ENCODE measurements around the gene SNAP47.

The SNAP47 gene

DNA sequence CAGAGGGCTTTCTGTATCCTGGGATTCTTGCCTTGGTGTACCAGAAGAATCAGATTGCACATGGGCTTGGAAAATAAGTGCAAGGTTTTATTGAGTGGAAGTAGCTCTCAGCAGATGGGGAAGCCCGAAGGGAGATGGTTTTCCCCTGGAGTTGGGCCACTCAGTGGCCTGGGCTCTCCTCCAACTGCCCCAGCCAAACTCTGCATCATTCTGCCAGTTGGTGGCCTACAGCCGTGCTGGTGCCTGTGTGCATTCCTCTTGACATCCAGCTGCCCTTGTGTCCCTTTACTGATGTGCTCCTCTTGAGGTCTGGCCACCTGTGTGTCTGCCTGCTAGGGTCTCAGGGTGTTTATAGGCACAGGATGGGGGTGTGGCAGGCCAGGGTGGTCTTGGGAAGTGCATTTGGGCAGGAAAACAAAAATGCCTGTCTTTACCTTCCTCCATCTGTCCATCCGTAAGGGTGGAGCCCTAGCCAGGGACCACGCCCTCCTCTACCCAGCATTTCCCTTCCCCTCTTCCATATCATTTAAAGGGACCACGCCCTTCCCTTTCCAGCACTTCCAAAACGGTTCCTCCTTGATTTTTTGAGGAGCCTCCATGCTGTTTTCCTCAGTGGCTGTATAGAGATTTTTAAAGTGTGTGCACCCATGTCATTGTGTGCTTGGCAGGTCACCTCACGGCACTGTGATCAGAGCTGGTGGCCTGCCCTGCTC lies 18.9 kb downstream of the SNAP47 start:
- DNase-seq = no peak

DNA sequence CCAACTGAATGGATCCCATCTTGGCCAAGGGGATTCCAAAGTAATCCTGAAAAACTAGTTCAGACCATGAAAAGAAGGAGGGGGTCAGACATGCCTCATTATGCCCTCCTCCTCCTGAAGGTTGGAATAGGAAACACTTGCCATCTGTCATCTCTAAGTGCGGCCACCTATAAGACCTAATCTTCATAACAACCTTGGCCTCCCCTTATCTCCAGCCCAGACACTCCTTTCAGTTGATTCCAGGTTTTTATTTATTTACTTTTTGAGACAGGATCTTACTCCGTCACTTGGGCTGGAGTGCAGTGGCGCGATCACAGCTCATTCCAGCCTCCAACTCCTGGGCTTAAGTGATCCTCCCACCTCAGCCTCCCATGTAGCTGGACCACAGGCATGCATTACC lies 19.7 kb downstream of the SNAP47 start:
- DNase-seq = no peak

DNA sequence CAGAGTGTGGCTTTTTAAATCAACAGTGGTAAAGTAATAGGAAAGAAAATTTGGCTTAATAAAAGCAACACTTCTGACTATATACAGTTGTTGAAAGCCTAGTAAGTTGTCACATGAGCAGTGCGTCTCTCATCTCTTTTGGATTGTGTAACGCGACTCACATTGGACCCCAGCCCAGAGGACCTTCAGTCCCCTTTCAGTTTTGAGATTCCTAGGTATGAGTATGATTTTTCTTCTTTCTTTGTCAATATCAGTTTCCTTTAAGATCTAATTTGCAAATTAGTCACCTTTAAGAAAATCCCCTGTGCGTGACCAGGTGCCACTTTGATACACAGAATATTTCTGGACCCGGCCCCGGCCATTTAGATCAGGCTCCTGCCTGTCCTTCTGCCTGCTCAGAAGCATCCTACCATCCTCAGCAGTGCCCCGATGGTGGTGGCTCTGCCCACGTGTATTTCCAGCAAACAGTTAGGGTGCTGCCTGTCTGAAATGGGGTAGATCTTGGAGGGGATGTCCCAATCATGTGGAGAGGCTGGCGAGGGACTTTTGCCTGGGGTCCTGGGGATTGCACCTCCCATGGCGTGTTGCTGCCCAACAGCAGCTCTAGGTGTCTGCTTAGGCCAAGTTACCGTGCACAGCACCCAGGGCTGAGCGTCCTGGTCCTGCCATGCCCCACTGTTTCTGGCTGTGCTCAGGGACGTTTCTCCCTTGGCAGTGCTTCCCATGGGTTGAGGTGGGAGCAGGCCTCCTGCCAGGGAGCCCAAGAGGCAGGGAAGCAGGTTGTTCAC lies 21.1 kb downstream of the SNAP47 start:
- DNase-seq = no peak

DNA sequence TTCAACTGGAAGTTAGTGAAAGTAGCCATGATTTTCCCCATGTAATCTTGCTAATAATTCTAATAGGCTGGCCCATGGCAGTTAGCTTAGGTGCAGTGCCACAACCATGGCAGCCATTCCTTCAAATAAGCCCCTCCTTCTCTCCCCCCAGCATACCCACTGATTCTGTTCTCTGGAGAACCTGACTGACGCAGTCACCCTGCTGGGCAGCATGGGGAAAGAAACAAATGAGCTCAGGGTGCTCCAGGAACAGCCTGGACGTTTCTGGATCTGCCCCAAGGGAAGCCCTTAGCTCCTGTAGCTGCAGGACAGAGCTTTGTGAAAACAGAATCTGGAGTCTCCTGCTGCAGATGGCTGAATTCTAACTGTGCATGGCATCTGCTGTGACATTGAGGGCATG lies 22.5 kb downstream of the SNAP47 start:
- no peak for DNase-seq

- no peak for DNase-seq
Observed at GRCh38 chr1:227758366-227758765, 23.1 kb downstream of the SNAP47 start.

DNA sequence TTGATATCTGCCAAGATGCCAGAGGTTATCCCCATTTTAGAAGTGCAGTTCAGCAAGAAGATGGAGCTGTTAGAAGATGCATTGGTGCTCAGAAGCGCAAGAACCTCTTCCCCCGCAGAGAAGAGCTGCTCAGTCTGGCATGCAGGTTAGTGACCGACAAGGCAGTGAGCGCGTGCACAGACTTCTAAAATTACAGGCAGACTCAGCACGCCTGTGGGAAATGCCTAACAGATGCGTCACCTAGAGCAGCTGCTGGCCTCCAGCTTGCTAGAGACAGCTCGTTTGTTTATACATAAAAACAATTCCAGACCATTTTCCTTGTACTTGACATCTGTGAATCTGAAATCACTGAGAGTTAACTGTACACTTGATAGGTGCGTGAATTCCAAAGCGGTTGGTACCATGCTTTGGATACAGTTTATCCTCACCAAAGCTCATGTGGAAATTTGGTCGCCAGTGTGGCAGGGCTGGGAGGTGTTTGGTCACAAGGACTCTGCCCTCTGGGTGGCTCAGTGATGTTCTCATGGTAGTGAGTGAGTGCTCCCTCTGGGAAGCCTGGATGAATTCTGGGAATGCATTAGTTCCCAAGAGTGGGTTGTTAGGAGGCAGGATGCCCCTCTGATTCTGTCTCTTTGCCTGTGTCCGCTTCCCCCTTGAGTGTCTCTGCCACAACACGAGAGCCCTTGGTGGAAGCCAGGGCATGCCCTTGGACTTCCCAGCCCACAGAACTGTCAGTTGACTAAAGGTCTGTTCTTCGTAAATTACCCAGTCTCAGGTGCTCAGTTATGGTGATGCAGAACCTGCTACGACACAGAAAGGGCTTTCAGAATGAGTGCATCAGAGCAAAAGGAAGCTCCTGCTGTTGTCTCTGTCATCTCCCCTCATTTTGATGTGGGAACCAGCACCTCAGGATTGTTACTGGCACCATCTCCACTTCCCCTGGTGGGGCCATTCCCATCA lies 24.4 kb downstream of the SNAP47 start:
- DNase-seq = peak; percentile 37 to 75

DNA sequence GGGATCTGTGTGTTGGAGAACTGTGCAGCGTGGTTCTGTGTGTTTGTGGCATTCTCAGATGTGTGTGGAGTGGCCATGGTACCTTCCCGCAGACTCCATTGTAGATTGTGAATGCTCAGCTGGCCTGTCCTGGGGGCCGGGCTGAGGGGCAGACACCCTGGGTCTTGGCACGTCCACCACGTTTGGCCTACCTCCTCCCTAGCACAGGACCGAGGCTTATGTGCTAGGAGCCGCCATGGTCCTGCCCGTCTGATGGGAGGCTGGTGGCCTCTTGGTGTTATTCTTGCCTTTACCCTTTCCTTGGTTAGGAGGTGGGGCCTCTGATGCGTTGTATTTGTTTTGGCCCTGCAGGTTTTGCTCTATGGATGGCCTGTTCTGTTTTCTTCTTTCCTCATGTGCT lies 25.1 kb downstream of the SNAP47 start:
- no peak for DNase-seq

- DNase-seq = no peak
Observed at GRCh38 chr1:227761621-227762230, 26.5 kb downstream of the SNAP47 start.

GRCh38 chr1:227762231-227762911 lies 27.1 kb downstream of the SNAP47 start:
- peak; percentile 36 to 46 for DNase-seq

DNA sequence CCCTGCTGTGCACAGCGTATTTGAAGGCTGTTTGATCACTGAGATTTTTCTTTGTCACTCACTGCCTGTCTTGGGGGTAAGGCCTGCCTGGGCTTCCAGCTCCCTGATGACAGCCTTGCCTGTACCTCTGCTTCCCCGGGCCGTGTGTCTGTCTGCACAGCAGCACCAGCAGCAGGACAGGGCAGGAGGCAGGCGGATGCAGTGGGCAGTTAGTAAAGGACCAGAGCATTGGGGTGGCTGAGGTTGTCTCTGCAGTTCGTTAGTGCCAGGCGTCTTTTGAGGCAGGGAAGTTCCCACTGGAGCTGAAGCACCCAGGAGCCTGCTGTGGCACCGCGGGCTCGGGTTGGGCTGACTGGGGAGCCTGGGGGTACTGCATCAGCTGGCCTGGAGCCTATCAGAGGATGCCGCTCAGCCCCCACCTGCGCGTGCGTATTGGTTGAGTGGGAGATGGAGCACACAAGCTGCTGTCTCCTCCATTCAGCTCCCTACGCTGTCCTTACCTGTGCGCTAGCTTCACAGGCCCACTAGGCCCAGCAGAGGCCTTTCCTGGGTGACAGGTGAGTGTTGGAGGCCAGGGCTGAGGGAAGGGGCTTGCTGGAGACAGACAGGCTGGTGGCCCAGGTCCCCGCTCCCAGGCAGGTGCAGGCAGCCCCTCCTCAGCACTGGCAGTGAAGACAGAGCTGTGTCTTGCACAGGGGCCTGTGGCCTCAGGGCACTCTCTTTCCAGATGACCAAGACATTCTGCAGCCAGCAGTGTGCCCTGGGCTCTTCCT lies 28.2 kb downstream of the SNAP47 start:
- no peak for DNase-seq

DNA sequence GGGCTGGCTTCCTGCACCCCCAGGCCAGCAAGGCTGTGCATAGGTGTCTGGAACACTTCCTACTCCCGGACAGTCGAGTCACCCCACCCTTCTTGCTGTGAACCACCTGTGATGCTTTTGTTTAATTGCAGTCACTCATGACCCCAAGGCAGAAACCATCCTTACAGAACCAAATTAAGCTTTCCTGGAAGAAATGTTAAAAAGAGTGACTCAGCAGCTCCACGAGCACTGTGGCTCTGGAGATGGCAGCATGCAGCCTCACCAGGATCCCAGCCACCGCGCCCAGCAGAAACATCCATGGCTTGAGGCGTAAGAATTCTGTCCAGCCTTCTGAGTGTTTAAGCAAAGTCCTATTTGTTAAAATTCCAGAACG lies 28.8 kb downstream of the SNAP47 start:
- no peak for DNase-seq

GRCh38 chr1:227765261-227766014 lies 30.2 kb downstream of the SNAP47 start:
- DNase-seq = no peak

DNA sequence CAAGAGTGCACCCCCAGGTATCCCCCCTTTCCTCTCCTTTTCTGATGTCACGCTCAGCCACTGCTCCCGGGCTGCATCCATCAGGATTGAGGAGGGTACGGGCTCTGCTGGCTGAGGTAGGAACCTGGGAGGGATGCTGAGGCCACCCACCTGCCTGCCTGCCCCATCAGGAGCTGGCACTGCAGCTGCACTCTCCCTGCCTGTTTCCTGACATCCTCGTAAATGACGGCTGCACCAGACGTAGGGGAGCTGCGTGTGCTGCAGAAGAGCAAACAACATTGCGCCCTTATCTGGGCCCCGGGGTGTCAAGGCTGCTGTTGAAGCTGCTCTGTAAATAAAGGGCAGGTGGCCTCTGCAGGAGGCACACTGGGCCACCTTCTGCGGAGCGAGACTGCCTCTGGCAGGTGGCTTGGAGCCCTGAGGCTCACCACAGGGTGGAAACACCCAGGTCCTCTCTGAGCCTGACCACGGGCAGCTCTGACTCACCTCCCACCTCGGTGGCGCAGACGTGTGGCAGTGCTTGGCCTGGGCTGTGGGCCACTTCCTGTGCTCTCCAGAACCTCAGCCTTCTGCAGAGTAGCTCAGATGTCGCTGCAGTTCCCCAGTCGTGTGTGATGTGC lies 30.9 kb downstream of the SNAP47 start:
- DNase-seq = no peak

DNA sequence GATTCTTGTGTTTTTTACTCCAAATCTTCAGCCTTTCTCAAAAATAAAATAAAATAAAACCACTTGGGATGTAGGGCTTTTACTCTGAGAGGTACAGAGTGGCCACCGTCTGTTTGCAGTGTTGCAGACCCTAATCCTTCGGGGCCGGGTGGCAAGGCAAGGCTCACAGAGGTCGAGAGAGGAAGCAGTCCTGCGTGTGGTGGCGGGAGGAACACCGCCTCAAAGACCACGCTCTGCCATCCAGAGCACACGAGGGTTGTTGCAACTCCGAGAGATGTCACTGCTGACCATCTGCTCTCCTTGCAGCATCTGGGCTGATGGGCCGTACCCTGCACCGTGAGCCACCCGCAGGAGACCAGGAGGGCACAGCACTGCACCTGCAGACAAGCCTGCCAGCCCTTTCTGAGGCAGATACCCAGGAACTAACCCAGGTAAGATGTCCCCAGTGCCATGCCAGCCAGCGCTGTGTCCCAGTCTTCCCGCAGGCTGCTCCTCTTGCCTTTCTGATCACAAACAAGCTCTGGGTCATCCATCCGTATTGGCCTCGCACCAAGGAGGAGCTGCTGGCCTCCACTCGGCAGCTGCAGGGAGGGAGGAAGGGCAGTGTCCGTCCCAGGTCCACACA lies 31.5 kb downstream of the SNAP47 start:
- DNase-seq = no peak

- DNase-seq = no peak
Observed at GRCh38 chr1:227767401-227768124, 32.3 kb downstream of the SNAP47 start.

DNA sequence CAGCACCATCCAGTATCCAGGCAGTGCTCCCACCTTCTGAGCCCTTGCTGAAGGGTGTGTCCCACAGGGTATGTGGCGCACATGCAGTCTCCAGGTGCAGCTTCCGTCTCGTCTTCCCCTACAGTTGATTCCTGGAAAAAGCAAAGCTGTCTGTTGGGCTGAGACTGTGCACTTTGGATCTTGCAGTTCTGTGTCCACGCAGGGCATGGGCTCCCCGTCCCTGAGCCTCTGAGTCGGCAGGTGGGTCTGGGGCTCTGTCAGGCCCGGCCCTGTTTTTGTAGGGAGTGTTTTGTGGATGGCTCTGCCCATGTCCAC lies 32.8 kb downstream of the SNAP47 start:
- no peak for DNase-seq

DNA sequence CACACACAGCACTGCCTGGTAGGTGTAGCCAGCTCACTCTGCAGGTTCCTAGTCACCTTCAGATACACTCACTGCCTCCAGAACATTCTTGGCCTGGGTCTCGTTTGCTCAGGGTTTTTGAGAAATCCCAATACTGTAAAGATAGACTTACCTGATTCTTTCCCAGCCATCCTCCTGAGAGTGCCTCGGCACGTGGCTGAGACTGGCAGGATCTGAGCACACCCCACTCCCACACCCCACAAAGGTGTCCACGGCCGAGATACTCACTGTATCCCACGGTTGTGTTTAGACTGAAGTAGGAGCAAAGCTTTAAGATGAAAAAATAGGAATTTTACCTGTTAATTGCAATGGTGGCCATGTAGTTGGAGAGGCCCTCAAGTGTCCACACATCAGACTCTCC lies 33.4 kb downstream of the SNAP47 start:
- no peak for DNase-seq

DNA sequence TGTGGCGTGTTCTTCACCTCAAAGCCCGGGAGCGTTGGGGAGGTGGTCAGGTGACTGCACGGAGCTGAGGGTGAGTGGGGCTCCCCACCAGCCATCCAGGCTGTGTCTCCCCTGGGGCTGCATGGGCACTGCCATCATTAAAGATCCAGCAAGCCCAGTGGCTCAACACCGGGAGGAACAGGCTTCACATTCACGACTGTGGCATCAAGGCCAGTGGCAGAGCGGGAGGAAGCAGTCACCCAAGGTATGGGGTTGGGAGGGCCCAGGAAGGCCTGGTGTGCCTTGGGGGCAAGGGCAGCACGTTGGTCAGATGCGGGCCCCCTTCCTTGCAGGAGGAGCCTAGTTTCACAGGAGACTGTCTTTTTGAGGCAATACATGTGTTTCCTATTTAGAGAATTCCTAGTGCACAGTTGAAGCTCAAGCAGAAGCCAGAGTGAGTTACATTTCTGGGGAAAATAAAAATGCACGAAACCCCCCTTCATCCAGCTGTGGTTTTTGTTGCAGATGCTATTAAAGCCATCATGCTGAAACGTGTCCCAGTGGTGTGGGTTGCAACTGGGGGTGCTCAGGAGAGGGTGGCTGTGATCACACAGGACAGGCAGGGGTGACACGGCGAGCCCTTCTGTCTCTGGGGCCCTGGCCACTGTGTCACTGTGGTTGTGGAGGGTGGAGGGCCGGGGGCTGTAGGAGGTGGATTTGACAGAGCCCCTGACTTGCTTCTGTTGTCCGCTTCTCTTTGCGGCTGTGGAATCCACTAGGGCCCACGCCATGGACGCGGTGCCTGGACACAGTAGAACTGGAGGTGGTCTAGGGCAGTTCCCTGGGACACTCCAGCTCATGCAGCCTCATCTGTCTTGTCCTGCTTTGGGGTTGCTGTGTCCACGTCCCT lies 34.1 kb downstream of the SNAP47 start:
- no peak for DNase-seq
